ENCODE data around the gene TXN2.
A peak's percentile ranks its signal among the peaks of the same experiment; 100 is the strongest.
"Not testable (repeated sequence)": the region's sequence is repeated elsewhere in the genome, so short reads cannot be mapped to it uniquely, and the experiment has no call there.

The TXN2 gene

GRCh38 chr22:36425977-36426523 lies 55.4 kb downstream of the TXN2 start:
- DNase-seq = no peak

GRCh38 chr22:36424901-36425579 lies 56.4 kb downstream of the TXN2 start:
- no peak for DNase-seq

- not testable (repeated sequence) for DNase-seq
Measured at GRCh38 chr22:36424466-36424865, 57.0 kb downstream of the TXN2 start.

GRCh38 chr22:36423461-36424404 lies 57.7 kb downstream of the TXN2 start:
- no peak for DNase-seq

GRCh38 chr22:36422287-36423014 lies 59.0 kb downstream of the TXN2 start:
- DNase-seq = no peak

- no peak for DNase-seq
Measured at GRCh38 chr22:36419912-36420882, 61.2 kb downstream of the TXN2 start.

- peak; percentile 54 for DNase-seq
Measured at GRCh38 chr22:36419177-36419911, 62.1 kb downstream of the TXN2 start.

GRCh38 chr22:36417281-36417686 lies 64.2 kb downstream of the TXN2 start:
- peak; percentile 70 for DNase-seq
